ENCODE measurements around the gene NEGR1.

NEGR1 gene

DNA sequence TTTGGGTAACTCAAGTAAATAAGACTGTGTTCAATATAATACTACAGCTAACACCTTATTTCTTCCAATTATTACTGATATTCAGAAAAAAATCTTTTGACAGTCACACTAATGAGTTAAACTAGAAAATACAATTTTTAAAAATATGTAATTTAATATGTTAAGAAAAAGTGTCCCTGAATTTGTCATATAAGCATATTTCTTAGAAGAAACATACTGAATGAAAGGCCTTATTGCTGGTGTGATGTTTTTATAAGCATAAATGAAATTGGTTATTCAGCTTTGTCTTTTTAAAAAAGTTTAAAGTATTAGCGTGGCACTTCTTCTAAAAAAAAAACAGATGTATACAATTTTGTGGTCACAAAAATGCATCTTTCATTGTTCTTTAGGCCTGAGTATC is 267.3 kb downstream of the NEGR1 start:
- DNase-seq = no peak

DNA sequence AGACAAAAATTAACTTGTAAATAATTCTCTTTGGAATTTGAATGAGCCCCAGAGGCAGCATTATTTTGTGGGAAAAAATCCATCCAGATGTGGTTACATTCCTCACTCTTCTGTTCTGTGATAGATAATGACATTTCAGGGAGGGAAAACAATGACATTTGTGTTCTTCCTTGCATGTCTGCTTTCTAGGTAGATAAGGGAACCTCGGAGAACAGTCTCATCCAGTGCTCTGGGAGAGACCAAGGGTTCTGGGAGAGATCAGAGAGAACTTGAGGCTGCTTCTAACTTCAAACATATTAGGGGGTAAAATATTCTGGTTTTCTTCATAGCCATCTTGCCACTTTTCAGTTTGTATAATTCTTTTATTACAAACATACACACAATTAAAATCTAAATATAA is 269.2 kb downstream of the NEGR1 start:
- DNase-seq = no peak

DNA sequence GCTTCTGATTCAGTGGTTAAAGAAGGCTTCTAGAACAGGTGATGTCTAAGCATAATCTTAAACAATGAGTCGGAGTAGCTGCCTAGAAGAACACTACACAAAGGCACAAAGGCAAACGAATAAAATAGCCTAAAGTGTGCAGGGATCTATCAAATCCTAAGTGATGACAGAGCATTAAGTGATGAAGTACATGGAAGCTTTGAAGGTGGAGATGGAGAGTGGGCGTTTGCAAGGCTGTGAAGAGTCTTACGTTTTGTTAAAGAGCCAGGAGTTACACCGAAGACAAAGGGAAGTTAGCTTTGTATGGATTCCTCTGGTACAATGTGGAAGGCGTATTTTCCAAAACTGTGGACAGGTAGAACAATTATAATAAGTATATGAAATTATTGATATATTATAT is 270.6 kb downstream of the NEGR1 start:
- DNase-seq = no peak

DNA sequence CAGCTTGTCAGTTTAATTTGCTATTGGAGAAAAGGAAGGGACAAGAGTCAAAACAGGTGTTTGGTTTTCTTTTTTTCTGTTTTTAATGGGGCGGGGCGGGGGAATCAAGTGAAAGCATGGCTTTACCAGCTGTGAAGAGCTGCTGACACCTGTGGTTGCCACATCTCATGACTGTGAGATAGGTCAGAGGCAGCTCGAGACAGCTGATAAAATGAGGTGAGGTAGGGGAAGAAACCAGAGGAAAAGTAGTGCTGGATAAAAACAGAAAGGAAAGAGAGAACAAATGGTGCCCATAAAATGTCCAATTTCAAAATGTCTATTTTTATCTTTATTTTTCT is 272.3 kb downstream of the NEGR1 start:
- DNase-seq = no peak

DNA sequence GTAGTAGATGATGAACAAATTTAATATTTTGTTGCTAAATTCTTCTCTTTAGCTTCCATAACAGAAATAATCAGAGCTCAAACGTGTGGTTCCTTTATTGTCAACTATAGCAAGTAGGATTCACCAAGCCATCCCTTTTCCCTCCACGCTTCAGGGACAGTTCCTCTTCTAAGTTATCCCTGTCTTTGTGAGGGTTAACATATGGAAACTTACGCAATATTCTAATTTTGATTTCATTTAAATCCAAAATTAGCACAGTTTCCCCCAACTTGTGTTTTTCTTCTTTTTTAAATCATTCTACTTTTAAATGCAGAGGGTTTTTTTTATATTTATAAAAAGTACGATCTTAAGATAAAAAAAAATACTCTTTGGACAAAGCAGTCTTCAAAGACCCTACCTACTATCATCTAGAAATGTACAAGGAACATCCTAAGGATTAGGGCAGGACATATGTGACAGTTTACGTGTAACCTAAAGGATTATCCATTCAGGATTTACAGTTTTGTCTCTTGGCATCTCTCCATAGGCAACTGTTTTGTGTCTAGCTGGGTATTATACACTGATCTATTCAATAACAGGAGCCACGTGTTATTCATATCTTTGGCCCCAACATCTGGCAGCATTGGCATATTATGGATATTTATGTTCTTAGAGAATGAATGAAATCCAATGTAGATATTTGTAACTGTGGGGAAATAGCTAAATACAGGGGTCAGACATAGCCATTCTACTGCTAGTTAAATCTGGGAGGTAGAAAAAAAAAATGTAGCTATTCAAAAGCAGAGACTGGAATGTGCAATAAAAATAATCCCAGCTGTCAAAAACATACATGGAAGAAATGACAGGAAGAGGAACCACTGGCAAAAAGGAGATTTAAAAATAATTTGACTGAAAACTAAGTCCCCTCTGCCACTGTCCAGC is 272.9 kb downstream of the NEGR1 start:
- DNase-seq = no peak

DNA sequence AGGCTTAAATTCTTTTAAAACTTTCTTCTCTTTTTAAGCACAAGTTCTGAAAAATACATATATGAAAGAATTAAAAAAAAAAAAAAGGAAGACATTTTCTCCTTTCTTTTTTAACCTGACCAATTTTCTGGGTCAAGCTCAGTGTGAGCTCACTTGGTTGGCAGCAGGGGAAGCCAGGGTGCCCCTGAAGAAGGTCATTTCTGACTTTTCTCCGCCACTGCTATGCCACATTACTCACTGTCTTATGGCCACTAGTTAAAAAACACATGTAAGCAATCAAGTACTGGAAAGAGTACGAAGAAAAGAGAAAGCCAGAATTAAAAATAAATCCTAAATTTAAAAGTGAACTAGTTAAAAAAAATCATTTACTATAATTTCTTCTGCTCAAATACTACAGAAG is 275.0 kb downstream of the NEGR1 start:
- DNase-seq = no peak

DNA sequence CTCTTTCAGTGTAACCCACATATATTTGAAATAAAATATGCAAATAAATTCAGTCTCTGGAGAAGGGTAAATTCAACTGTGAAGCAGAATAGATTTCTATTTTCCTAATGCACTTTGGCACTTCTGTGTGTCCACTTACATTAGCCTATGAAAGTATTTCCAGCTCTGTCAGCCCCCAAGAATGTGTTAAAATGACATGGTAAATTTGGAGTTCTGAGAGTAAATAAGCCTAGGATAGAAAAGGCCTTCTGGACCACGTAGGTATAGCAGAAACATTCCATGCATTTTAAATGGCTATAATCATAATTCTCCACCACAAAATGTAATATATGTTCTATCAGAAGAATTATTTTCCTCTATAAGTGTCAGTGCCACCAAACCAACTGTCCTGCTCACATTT is 276.2 kb downstream of the NEGR1 start:
- DNase-seq = no peak

DNA sequence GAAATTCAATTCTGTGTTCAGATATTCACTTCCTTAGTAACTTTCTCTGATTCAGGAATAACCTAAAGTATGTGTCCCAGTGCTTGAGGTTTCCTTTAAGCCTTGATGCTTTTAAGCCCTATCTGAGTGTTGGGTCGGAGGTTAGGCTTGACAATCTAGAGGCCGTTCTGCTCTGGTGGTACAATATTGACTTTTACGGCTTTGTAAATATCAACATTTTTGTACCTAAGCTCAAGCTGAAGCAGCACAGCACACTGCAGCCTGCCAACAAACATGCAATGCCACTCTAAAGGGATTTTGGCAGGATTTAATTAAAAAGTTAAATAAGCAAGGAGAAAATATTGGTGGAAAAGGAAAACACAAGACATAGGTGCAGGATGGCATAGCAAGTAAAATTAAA is 279.2 kb downstream of the NEGR1 start:
- no peak for DNase-seq

DNA sequence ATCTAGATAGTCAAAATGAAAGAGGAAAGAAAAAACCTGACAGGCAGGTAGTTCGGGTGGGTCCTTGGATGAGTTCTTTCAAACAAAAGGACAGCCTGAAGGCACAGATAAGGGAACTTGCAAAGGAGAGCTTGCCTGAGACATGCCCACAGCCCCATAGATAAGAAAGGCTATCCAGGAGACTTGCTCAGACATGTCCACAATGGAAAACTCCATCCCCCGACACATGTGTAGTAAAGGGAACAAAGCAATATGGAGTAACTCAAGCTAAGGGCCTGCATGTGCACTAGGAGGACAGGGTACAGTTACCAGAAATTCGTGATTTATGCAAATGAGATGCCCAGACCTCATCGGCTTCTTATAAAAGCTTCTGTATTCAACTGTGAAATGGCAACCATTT is 281.5 kb downstream of the NEGR1 start:
- no peak for DNase-seq

DNA sequence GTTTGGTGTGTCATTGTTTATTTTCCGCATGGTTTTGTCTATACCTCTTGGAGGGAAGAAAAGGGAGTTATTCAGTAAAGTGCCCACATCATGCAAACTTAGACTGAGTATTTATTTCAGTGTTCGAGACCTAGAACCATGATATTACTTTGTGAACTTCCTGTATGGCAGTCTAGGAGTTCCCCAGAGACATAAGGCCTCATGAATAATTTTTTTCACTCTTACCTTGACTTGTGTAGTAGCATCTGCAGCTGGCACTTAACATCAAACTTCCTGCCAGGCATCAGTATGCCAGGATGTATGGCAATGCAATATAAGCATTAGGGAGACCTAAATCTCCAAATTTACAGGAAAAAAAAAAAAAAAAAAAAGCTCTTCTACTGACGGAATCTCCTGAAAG is 287.7 kb downstream of the NEGR1 start:
- DNase-seq = no peak

DNA sequence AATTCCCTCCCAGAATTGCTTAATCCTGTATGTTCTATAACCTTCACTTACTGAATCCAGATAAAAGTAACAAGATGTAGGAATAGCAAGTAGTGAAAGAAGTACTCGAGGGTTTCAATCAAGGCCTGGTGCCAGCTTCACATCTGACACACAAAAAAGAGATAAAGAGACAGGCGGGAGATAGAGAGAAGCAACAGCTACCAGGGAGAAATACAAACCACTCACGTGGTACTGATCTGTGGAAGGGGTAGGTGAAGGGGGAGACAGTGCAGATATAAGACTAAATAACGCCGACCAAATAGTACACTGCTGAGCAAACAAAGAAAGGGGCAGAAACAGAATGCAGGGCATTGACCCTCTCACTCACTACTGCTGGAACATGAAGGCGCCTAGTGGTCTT is 295.2 kb downstream of the NEGR1 start:
- no peak for DNase-seq

DNA sequence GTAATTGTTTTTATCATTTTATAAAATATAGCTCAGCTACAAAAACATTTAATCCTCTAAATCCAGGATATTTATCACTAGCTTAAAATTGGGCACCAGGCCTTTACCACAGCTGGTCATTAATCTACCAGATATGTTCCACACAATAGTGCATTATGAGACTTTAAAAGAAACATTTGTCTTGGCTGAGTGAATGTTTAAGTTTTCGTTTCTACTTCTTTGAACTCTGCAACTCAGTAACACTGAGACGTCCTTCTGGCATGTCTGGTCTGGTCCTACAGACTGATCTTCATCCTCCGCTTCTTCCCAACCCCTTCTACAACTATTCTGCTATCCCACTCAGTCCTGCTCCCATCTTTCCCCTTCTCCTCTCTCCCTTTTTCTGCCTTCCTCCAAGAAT is 296.2 kb downstream of the NEGR1 start:
- DNase-seq = no peak

DNA sequence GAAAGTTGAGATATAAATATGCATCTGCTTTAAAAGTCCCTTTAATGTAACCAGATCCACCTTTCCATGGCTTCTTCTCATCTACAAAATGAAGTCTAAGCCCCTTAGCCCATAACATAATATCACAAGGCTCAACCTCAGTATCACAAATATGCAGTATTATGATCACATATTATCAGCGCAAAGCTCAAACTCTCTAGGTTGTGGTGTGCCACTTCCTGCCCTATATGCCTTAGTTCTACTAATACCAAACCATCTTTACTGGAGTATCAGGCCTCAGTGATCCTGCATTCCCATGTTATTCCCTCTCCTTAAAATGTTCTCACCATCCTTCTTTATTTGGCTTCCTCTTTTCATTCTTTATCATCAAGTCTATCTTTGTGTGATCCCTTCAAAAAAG is 301.8 kb downstream of the NEGR1 start:
- no peak for DNase-seq

DNA sequence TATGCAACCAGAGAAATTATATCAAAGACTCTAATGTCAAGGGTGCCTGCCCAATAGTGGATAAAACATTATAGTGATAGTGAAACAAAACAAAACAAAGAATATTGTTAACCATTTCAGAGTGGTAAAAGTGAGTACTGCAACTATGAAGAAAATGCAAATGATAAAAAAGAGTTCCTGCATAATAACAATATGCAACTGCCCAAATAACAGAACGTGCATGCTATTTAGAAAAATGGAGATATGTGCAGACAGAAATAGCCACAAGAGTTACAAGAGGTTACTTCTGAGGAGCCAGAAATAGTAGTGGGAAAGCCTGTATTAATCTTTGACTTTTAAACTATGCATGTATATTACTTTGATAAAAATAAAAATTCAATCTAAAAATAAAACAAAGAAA is 302.5 kb downstream of the NEGR1 start:
- no peak for DNase-seq

DNA sequence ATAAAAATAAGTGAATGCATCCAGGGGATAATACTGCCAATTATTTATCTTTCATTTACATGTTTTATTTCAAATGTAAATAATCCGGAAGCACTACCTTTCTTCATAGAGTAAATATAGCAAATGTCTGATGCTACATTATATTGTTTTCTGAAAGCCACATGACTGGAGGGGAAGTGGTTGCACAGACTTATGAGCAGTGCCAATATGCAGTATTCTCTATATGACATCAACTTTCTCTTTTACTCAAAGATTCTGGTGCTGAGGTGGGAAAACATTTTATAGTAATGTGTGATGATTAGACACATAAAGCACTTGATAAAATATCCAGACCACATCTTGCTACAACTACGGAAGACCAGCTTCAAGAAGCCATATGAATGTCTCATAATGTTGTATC is 314.7 kb downstream of the NEGR1 start:
- no peak for DNase-seq

DNA sequence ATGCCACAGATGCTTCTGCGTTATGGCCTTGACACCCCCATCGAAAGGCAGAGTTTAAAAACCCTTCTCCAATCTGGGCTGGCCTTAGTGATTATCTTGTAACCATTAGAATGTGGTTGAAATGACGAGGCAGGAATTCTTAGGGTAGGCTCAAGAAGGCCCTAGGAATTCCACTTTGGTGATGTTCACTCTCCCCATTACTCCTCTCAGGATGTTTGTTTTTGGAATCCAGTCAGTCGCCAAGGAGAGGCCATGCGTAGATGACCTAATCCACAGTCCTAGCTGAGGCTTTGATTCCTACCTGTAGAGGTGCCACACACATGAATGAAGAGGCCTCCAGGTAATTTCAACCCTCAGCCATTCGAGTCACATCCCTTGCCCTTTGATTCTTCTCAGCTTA is 318.2 kb downstream of the NEGR1 start:
- no peak for DNase-seq

DNA sequence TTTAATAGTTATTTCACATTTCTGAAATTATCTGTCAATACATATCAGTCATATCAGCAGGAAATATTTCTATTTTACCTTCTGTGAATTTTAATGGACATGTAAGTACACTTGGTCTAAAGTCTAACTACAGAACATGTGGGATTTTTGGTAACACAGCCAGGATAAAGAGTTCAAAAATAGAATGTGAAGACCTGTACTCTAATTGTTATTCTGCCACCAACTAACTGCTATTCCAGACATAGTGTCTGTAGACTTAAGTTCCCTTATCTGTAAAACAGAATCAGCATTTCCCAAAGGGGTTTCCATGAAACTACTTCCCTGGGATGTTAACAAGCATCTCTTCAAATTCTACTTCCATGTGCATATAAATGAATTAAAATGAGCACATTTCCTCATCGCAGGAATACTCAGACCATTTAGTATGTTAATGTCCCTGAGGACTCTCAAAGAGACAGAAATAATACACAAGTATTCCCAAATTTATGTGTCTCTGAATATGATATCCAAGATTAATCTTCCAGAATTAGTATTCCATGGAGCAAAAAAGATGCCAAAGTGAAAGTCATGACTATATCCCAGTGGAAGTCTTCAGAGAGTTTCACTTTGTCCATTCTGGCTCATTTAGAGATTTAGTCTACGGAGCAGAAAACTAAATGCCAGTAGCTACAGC is 325.6 kb downstream of the NEGR1 start:
- DNase-seq = no peak

DNA sequence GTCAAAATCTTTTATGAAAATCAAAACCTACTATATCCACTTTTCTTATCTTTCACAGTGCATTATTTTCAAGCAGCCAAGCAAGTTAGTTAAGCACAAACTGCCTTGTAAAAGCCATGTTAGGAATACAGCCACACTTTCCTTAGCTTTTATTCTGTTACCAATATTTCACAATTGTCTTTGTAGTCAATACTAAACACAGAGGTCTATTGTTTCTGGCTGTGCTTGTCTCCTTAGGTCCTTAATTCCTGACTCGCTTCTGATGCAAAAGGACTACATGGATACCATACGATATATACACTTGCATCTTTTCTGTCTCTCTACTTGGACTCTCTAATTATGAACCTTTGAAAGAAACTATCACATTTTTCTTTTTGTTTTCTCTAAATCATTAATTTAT is 331.8 kb downstream of the NEGR1 start:
- DNase-seq = no peak

DNA sequence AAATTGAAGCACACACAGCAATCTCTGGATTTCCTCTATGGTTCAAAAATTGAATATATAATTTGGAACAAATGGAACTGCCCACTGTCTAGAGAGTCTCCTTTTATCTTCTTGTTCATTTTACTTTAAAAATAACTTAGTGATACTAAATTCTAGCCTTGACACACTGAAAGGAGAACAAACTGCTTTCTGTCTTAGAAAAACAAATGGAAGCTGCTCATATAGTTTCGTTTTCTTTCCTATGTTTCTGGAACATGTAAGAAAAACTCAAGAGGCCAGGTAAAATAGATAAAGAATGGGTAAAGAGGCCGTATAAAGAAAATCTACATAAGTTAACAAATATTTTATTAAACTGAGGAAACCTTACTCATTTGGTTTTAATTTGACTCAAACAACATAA is 332.7 kb downstream of the NEGR1 start:
- DNase-seq = no peak

DNA sequence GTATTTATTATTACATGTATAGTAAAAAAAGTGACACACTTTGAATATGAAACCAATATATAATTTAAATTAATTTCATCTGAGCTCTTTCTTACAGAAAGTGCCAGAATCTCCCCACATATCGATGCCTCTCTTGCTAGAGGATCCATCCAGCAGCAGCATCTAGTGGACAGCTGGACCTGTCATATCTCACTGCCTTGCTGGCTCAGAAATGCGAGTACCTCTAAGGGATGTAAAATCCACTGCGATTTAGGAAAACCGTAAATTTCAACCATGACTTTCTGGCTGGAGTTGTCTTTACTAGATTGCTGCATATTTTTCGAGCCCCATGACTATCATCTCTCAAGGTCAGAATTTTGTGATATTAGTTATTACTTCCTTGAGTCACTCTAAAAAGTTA is 333.8 kb downstream of the NEGR1 start:
- no peak for DNase-seq

DNA sequence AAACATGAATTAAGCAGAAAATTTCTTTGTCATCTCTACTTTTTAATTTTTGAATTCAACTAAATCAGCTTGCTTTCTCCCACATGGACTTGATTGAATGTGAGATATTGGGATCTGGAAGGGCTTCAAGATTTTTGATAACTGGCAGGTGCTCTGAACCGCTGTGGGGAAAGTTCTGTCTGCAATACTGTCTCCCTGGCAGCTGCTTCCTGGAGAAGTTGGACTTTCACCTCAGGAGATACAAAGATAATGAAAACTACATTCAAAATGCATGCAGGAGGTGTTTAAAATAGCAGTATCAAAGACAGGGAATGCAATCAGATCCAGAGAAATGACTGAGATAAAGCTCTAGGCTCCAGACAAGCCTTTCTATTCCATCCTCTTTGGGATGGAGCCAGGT is 338.3 kb downstream of the NEGR1 start:
- DNase-seq = no peak

DNA sequence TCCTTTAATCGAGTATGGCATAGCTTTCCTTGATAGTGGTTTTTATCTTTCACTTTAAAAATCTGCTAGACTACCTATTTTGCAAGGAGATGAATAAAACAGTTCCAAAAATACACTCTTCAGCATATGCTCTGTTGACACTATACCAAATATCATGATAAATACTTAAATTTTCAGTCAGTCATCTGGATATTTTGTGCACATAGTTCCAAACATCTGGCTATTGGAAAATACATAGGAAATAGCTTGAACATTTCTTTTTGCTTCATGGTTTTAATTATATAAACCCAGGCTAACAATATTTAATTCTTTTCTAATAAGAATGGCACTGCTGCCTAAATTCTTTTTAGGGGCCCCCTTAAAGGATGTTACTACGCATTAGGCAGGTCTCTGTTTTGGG is 342.1 kb downstream of the NEGR1 start:
- no peak for DNase-seq

DNA sequence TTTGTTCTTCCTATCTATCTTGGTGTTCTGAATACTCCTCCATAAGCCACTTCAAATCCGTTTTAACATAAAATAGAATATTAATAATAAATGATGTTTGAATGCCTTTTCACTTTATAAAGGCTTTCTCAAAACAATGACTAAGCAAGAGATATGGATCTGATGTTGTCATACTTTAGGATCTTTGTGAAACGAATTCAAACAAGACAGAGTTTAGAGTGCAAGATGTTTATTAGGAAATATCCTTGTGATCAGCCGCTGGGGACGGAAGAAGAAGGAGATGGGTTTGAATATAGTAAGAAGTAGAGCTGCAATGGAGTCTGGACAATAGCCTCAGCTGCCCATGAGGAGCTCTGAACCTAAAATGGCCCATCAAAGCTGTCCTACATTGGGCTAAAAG is 351.8 kb downstream of the NEGR1 start:
- DNase-seq = no peak

DNA sequence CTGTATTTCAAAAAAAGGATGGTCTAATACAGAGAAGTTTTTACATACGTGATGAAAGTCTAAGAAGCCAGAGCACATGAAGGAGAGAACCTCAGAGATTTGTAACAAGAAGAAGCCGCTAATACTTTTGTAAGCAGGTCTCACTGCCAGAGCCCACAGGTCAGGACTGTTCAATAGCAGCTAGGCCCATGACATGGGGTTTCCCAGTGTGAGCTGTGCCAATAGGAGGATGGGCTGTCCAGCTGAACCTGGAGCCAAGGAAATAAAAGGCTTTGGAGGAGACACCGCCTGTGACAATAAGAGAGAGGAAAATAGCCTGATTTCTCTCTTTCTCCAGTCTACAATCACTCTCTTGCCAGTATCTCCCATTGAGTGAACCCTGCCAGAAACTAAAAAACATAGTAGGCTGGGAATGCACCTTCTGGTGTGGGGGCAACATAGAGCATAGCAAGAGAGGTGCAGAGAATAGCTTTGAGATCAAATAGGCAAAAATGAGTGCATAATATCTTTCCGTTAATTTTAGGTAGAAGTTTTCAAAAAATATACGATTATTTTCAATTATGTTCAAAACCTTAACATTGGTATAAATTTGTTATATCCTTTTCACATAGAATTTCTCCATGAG is 360.3 kb downstream of the NEGR1 start:
- no peak for DNase-seq

Data from activated CD4-positive, alpha-beta T cell treated with anti-CD3 and anti-CD28 coated beads, Interleukin-2, amount 50 U/mL, for 48 hours (primary cell).